Fibroblast of peridontal ligament (primary cell): ENCODE results near the gene CCM2L.
"Not testable (repeated sequence)": the region's sequence is repeated elsewhere in the genome, so short reads cannot be mapped to it uniquely, and the experiment has no call there.

ENCODE experiments used
- DNase-seq: peaks from one replicate; pipeline ENCODE4 v3.0.0-alpha.2; 2010; ENCODE audit errors: extremely low read depth

CCM2L gene

DNA sequence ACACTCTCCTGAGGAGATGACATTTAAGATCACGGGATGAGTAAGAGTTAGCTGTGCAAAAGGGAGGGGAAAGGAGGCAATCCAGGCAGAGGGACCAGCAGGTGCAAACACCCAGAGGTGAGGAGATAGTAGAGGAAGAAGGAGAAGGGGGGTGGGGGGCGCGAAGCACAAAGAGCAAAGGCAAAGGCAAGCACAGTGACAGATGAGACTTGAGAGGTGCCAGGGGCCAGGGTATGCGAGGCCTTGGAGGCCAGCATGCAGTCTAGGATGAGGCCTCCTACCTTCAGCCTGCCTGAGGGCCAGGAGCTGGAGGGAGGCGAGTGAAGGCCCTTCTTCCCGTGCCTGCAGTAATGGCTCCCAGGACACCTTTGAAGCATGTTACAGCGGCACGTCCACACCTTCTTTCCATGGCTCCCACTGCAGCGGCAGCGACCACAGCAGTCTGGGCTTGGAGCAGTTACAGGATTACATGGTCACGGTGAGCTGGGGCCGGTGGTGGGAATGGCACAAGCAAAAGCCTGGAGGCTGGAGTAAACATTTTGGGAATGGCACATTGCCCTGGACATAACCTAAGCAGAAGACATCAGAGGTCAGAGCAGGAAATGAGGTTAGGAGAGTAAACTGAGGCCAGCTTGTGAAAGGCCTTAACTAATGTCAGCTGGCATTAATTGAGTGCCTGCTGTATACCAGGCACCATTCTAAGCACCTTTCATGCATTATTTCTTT lies 18.6 kb downstream of the CCM2L start:
- DNase-seq: no peak

DNA sequence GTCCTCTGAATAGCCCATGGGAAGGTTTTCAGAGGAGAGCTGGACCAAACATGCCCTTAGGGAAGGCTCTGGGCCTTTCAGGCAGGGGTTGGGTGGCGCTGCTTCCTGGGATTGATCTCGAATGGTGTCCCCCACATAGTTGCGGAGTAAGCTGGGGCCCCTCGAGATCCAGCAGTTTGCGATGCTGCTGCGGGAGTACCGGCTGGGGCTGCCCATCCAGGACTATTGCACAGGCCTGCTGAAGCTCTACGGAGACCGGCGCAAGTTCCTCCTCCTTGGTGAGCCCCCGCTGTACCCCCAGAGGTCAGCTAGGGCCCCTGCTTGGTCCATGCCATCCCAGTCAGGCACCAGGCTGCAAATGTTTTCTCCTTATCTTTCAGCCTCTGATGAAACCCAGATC lies 19.3 kb downstream of the CCM2L start:
- DNase-seq: no peak

DNA sequence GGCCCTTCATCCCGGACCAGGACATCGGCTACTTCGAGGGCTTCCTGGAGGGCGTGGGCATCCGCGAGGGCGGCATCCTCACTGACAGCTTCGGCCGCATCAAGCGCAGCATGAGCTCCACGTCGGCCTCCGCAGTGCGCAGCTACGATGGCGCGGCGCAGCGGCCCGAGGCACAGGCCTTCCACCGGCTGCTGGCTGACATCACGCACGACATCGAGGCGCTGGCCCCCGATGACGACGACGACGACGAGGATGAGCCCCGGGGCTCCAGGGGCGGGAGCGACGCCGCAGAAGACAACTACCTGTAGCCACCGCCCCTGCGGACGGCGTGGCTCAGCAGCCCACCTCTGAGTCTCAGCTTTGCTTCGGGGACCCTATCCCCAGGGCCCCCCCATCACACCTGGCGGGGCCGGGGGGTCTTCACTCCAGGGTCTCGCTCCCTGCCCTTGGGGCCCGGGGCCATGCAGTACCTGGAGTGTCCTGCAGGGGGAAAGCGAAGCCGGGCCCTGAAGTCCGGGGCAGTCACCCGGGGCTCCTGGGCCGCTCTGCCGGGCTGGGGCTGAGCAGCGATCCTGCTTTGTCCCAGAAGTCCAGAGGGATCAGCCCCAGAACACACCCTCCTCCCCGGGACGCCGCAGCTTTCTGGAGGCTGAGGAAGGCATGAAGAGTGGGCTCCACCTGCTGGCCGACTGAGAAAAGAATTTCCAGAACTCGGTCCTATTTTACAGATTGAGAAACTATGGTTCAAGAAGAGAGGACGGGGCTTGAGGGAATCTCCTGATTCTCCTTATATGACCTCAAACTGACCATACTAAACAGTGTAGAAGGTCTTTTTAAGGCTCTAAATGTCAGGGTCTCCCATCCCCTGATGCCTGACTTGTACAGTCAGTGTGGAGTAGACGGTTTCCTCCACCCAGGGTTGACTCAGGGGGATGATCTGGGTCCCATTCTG lies 21.0 kb downstream of the CCM2L start:
- peak; percentile 78 for DNase-seq

DNA sequence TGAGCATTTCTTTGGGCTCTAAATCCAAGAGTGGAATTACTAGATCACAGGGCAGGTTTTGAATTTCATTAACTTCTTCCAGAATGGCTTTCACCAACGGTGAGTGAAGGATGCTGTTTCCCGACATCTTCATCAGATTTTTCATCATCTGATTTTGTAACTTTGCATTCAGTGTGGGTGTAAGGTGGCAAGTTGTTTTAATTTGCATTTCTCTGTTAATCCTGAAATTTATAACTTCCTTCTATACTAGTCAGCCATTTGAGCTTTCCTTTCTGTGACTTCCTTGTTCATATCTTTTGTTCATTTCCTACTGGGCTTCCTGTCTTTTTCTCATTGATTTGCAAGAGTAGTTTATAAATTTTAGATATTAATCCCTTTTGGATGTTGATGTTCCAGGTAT lies 23.1 kb downstream of the CCM2L start:
- no peak for DNase-seq

DNA sequence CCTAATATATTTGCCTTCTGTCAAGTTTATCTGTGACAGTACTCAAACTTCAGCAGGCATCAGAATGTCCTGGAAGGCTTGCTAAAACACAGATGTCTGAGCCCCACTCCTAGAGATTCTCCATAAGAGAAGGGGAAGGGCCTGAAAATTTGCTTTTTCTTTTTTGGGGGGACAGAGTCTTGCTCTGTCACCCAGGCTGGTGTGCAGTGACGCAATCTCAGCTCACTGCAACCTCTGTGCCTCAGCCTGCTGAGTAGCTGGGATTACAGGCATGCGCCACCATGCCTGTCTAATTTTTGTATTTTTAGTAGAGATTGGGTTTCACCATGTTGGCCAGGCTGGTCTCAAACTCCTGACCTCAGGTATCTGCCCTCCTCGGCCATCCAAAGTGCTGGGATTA lies 23.5 kb downstream of the CCM2L start:
- DNase-seq: not testable (repeated sequence)

DNA sequence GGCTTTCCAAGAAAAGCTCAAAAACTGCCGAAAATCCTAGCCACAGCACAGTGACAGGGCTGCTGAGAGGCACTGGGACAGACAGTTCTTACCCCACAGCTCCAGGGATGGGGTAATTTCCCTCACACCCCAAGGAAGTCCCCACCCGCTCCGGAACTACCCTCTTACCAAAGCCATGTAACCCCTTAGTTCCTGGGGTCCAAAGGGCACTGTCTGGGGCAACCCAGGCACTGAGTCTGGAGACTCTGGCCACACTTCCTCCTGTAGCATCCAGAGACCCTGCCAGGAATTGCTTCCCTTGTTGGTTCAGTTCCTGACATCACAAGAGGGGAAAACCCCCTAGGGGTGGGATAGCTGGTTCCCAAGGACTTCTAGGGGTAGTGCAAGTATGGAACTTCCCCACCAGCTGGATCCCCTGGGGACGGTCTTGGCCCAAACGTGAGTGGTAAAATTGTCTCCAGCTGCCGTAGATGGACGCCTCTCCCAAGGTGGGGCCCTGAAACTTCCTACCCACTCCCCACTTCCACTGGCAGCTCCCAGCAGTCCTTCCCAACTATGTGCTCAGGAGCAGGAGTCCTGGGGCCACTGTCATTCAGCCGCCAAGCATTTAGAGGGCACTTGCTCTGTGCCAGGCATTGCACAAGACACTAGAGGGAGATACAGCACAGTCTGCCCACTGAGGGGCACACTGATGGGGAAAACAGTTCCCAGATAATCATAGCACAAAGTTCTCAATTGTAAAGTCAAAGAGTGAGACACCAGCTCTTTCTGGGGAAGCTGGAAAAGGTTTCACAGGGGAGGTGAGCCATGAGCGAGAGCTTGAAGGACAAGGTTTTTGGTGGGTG lies 24.6 kb downstream of the CCM2L start:
- peak; percentile 29 for DNase-seq

DNA sequence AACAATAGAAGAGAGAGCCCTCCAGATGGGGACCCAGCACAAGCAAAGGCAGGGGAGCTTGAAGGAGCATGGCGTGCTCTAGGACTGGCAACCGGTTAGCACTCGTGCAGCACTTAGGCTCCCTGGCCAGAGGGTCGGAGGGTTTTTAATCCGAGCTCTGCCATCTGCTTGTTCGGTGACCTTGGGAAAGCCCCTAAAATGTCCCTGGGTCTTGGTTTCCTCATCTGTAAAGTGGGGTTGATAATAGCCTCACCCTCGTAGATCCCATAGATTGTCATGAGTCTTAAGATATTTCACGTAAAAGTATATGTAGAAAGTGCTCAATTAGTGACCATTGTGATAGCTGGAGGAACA lies 25.2 kb downstream of the CCM2L start:
- no peak for DNase-seq

DNA sequence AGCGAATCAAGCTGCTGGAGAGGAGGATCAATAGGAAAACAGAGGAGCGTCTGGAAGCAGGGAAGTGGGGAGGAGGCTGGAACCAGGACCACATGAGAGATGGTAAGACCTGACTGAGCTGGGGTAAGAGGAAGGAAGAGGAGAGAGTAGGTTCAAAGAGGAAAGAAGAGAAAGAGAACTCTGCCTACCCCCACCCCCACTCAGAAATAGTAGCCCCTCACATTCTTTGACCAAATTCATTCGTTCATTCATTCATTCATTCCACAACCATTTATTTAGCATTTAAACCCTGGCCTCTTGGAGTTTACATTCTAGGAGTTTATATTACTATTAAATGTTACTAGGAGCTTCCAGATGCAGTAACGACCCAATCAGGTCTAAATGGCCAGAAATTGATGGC lies 26.0 kb downstream of the CCM2L start:
- DNase-seq: no peak

DNA sequence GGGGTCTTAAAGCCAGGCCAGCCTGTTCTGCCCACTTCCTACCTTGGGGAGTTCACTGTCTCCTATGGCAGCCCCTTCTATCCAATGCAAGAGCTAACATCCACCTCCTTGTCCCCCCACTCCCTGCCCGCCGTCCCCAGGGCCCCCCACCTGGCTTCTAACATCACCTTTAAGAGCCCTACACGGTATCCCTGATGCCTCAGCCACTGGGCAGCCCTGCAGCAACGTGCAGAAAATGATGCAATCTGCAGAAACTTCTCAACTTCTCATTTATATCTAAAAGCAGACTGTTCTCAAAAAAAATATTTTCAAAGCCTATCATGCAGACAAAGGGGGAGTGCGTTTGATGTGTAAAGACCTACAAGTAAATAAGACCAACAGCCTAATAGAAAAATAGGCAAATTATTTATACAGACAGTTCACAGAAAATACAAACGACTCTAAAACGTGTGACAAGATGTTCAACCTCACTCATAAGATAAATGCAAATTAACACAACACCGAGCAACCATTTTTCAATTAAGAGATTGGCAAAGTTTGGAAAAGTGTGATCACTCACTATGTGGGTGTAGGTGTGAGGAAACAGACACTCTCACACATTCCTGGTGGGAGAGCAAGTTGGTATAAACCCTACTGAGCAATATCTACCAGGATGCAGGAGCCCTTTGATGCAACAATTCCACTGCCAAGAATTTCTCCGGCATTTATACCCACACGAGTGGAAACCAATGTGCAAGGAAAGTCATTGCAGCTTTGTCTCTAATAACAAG lies 26.7 kb downstream of the CCM2L start:
- DNase-seq: peak; percentile 49

DNA sequence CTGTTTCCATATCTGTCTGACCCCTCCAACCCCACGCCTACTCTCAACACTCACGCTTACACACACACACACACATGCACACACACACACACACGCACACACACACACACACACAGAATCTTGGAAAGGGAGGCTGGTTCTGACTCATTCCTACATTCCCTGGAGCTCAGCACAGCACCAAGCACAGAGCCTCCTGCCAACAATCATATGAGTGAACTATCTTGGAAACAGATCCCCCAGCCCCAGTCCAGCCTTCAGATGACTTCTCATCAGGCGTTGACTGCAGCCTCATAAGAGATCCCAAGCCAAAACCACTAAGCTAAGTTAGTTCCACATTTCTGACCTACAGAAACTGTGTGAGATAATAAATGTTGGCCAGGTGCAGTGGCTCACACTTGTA lies 27.7 kb downstream of the CCM2L start:
- peak; percentile 47 for DNase-seq

DNA sequence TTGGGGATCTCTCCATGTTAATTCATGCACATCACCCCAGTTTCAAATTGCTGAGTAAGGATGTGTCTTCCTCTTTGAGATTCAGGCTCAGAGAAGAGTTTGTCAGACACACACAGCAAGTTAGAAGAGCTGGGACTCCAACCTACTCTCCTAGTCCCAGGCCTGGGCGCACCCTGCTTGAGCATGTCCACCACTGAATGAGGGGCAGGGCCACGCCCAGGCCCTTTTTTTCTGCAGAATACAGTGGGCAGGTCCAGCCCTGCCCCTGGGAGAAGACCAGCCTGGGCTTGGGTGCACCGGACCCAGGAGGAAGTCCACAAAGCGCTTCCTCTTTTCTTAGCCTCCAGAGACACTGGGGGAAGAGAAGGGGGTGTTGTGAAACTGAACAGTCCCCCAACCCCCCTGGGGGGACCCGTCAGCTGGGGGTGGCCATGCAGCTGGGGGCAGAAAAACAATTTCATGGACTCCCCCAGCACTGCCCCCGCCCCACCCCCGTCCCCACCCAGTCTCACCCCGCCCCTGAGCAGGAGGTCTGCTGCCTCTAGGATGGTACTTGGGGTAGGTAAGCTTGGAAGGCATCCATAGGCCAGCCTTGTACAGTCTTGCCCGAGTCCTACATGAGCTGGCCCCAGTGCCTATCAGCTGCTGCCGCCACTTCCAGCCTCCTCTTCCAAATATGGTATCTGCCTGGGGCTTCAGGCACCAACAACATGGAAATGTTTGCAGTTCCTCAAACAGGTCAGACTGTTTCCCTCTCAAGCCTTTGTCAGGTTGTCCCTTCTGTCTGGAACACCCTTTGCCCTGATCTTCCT lies 30.1 kb downstream of the CCM2L start:
- no peak for DNase-seq

DNA sequence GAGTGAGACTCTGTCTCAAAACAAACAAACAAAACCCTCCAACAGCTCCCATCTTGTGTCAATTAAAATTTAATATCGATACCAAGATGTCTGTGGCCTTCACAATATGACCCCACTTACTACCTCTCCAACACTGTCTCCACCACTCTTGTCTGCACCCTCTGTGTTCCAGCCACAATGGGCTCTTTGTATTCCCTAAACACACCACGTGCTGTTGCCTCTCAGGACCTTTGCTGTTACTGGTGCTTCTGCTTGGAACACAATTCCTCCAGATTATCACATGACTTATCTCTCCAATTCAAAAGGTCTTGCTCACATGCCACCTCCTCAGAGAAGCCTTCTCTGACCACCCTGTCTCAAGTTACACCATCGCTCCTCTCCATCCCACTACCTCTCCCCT lies 35.8 kb downstream of the CCM2L start:
- no peak for DNase-seq

DNA sequence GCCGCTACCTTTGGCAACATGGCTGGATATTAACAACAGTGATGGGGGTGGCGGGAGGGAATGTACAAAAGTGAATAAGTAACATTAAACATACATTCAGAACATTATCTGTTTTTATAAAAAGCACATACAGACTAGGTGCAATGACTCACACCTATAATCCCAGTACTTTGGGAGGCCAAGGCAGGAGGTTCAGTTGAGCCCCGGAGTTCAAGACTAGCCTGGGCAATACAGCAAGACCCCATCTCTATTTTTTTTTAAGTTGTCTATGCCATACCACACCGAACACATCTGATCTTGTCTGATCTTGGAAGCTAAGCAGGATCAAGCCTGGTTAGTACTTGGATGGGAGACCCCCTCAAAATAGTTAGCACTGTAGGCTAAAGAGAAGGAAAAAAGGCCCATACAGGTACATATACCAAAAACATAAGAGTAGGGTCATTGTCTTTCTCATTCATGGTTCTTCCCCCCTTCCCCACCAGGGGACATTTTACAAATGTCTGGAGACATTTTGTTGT lies 40.1 kb downstream of the CCM2L start:
- no peak for DNase-seq

DNA sequence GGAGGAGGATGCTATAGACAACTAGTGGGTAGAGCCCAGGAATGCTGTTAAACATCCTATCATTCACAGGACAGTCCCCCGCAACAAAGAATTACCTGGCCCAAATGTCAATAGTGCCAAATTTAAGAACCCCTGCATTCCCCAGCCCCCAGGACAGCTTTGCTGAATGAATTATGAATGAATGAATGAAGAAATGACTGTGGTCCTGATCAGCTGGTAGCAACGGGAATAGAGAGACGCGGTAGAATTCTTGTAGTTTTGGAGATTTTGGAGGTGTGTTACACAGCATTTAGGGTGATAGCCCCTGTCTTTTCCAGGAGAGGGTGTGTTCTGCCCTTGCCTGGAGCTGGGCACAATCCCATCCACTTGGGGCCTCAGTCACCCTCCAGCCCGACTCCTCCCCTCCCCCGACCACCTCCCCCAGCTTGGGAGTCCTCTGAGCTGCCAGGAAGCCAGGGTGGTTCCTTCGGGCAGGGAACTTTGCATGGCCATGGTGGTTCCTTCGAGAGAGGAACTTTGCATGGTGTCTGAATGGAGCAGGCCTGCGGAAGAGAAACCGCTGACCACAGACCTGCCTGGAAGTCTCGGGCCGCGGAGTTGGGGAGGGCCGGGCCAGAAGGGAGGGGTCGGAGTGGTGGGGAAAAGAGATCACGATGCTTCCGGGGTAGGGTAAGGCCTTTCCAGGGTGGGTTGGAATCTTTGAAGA lies 40.8 kb downstream of the CCM2L start:
- no peak for DNase-seq

DNA sequence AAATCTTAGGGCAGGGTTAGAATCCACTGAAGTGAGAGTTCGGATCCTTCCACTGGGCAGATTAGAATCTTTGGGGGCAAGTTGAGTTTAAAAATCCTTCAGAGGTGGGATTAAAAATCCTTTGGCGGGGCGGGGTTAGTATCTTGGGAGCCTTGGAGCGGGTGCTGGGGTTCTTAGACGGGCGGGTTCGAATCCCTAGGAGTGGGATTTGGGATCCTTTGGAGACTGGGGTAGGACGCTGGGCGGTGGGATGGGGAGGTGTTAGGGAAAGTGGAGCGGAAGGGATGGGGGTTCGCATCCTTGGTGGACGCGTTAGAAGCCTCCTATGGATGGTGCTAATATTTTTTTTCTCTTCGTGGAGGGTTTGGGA lies 41.5 kb downstream of the CCM2L start:
- no peak for DNase-seq

DNA sequence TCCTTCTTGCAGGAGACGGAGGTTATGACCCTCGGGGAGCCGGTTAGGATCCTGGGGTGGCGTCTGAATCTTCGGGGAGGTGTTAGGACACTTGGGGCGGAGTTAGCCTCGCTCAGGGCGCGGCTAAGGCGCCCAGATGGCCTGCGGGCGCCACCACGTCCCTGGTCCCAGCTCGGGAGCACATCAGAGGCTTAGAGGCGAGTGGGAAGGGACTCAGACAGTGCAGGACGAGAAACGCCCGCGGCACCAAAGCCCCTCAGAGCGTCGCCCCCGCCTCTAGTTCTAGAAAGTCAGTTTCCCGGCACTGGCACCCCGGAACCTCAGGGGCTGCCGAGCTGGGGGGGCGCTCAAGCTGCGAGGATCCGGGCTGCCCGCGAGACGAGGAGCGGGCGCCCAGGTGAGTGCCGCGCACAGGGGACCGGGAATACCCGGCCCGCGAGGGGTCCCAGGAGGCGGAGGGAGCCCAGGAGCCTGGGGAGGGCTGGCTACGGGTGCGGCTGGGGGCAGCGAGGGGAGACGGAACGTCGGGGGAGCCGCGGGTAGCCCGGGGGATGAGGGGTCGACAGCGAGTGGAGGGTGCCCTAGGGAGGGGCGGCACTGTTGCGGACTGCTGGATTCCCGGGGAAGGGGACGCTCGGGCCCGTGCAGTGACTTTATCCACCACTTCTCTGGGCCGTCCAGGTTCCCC lies 42.0 kb downstream of the CCM2L start, which contains the start of gene HCK:
HCK (plus strand) TSS at position 153 of the 688 bp plus-strand sequence.
- no peak for DNase-seq

DNA sequence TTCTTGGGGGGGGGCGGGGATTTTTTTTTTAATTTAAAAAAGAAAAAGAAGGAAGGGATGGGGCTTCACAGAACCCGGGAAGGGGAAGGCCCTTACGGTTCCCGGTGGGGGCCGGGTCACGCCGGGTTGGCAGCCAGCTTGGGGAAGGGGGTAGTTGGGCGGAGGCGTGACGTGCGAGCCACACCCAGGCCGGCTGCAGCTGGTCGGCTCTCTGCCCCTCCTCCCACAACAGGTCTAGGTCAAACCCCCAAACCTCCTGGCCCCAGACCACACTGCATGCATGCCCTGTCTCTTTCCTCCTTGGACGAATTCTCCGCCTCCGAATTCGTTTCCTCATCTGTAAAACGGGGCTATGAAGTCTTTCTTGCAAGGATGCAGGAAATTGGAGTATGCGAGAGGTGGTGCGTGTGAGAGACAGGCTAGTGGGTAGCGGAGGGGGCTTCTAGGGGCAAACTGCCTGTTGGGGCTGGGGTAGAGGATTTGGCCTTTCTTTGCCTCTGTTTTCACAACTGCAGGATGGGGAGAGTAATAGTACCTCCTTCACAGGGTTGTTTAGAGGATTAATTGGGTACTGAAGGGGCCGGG lies 42.6 kb downstream of the CCM2L start:
- no peak for DNase-seq

DNA sequence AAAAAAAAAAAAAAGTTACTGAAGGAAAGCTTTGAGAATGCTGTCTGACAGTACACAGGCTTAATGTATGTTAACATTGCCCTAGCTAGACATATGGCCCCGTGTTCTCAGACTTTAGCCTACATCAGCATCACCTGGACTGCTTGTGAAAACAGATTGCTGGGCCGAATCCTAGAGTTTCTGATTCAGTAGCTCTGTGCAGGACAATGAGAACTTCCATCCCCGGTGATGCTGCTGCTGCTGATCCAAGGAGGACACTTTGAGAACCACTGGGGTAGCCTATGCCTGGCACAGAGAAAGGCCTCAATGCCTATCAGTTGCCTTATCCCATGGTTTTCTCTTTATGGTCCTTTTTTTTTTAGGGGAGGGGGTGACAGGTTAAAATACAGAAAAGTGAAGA lies 43.4 kb downstream of the CCM2L start:
- DNase-seq: no peak
